IPS DF 4.7 (cell line): Measurements from ENCODE around the gene TEF.
A peak's percentile ranks its signal among the peaks of the same experiment; 100 is the strongest.
"Not testable (repeated sequence)": the region's sequence is repeated elsewhere in the genome, so short reads cannot be mapped to it uniquely, and the experiment has no call there.

ENCODE experiments used
- DNase-seq: peaks from one replicate; pipeline ENCODE4 v3.0.0-alpha.2; 2013; ENCODE audit warnings: low spot score; ENCODE audit errors: extremely low read depth

The TEF gene

DNA sequence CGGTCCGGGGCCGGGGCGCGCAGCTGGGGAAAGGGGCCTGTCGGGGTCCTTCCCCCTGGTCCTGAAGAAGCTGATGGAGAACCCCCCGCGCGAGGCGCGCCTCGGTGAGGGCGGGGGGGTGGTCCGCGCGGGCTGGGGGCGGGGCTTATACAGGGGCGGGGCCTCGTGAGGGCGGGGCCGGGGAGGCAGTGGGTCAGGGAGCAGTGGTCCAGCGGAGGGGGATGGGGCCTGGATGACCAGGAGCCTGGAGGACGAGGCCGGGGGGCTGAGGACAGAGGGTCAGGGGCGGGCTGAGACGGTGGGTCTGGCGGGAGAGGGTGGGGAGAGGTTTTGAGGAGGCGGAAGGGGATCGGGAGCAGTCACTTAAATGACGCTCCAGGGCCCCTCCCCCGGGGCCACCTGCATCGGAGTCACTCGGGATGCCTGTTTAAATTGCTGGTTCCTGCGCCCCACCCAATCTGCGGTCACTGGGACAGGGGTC lies 396 bp downstream of the TEF start:
- no peak for DNase-seq

DNA sequence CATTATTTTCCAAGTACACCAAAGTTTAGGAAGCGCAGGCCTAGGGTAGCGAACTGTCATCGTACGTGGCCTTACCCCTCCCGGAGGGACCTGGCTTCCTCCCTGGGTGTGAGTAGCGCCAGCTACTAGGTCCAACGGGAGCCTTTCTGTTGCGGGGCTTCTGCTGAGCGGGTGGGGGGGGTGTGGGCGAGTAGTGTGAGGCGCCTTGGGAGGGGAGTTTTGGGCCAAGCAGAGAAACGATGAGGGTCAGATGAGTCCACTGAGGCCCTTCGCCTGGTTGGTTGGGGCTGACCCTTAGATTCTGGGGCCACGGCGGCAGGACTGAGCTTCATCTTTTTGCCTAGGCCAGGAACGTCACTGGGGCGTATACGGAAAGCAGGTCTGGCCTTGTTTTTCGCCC lies 868 bp downstream of the TEF start:
- DNase-seq, result no peak

DNA sequence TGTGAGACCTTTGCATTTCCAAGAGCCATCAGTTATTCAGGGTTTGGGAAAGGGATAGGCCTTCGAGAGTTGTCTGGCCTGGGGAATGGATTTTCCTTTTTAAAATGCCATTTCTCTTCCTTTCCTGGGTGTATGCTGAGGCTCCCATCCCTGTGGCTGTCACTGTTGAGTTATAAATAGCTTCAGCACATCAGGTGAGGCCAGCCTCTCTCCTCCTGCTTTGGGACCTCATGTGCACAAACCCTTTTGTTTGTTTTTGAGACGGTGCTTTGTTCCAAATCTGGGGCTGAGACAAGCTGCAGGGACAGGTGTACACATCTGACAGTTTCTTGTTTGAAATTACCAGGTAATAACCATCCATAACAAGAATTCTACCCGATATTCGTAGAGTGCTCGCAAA lies 1.3 kb downstream of the TEF start:
- DNase-seq, result no peak

DNA sequence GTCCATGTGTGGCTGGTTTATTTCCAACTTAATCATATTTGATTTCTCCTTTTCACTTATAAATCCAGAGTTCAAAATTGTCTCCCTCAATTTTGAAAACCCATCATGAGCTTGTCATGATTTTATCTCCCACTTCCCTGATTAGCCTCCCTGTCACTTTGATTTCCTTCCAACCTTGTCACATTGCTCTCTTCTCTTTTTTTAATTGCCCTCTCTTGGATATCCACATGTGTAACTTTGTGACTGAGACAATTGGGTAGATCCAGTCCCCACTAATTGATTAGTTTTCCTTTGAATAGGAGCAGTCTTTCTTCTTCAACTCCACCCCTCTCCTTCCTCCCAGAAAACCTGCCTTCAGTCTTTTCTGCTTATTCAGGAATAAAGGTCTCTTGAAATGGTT lies 2.4 kb downstream of the TEF start:
- DNase-seq, result no peak

DNA sequence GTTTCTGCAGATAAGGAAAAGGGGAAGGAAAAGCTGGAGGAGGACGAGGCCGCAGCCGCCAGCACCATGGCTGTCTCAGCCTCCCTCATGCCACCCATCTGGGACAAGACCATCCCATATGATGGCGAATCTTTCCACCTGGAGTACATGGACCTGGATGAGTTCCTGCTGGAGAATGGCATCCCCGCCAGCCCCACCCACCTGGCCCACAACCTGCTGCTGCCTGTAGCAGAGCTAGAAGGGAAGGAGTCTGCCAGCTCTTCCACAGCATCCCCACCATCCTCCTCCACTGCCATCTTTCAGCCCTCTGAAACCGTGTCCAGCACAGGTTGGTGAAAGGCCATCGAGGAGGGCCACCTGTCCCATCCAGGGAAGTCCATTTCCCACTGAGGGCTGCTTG lies 5.6 kb downstream of the TEF start:
- DNase-seq, result no peak

DNA sequence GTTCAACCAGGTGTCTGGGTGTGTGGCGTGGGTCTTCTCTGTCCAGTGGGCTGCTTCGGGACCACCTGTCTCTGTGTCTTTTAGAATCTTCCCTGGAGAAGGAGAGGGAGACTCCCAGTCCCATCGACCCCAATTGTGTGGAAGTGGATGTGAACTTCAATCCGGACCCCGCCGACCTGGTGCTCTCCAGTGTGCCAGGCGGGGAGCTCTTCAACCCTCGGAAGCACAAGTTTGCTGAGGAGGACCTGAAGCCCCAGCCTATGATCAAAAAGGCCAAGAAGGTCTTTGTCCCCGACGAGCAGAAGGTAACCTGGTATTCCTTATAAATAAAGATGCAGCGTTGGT lies 12.2 kb downstream of the TEF start:
- DNase-seq, result no peak

DNA sequence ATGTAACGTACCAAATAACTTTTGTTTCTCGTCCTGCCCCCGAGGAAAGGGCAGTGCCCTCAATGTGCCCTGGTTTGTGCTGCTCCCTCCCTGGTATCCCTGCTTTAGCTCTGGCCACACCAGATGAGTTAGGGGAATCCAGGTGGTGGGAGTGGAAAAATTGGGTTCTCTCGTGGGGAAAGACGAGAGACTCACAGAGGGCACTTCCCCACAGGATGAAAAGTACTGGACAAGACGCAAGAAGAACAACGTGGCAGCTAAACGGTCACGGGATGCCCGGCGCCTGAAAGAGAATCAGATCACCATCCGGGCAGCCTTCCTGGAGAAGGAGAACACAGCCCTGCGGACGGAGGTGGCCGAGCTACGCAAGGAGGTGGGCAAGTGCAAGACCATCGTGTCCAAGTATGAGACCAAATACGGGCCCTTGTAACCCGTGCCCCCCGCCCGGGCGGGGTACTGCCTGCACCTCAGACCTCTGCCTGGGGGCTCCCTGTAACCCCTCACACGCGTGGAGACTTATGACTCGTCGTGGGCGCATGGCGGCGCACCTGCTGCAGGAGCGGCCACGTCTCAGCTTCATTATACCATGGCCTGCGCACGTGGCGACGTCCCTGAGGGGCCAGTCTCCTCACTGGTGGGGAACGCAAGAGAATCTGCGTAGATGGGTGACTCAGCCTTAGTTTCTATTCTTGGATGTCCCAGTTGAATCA lies 13.9 kb downstream of the TEF start:
- DNase-seq, result no peak

DNA sequence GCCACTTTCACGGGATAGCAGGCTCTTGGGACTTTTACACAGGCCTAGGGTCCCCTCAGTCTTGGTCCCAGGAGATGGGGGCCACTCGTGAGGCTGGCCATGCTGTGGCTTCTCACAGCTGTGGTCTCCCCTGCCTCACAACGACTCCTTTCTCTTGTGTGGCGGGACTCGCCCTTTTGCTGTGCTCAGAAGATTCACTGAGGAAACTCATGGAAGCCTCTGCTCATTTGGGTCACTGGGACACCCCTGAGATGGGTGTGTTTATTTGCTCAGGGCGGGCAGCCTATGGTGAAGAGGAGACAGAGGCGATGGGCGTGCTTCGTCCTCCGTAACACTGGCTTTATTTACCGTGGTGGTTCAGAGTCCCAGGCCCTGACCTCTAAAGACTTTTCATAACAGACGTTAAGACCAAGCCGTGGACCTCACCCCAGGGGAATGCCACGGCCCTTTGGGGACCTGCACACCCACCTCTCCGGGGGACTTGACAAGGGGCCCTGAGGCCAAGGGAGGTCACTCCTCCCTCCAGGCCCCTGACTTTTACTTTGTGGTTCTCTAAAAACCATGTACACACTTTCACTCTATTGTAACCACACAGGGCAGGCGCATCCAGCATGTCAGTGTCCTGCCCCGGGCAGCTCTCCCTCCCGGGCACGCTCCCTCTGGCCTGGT lies 15.5 kb downstream of the TEF start:
- DNase-seq, result no peak

DNA sequence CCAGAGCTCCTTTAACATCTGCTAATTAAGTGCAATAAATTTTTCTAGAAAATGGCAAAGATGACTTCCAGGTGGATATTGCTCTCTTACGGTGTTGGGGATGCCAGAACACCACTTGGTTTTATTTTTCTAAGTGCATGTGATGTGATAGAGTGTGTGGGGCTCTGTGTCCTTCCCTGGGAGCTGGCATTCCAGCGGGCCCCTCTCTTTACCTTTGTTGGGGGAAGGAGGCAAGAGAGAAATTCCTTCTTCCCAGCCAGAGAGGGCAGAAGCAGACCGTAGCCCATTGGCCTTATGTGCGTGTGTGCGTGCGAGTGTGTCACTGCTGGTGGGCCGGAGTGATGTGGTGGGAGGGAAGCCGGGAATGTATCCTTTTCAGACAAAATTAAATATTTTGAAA lies 17.2 kb downstream of the TEF start:
- no peak for DNase-seq

DNA sequence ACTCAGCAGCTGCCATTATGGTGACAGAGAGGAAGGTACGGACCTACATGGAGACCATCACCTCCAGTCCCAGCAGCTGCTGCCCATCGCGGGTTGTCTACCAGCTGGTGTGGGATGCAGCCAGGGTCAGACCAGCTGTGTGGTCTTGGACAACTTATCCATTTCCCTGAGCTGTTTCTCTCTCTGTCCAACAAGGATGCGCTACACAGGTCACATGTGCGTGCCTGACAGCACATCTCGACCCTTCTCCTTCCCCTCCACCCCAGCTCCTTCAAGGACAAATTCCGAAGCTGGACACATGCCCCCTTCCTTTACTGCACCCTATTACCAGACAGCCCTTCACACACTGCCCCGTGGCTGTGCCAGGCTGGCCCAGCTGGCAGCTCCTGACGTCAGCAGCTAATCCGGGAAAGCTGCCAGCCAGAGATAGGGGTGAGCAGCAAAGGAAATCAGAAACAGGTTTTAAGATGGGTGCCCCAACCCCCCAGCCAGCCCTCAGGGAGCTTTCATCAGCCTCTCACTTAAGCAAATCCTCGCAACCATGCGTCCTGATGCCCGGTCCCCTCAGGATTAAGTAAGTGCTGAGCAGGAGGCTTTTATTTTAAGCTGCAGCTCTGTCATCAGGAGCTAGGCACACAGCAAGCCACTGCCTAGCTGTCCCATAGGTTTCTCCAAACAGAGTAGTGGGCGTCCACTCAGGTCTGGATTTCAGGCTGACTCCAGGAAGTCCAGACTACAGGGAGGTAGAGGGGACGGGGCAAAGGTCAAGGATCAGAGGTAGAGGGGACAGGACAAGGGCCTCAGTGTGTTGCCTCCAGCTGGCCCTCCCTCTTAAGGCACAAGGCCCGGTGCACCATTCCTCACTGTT lies 20.3 kb downstream of the TEF start:
- no peak for DNase-seq

DNA sequence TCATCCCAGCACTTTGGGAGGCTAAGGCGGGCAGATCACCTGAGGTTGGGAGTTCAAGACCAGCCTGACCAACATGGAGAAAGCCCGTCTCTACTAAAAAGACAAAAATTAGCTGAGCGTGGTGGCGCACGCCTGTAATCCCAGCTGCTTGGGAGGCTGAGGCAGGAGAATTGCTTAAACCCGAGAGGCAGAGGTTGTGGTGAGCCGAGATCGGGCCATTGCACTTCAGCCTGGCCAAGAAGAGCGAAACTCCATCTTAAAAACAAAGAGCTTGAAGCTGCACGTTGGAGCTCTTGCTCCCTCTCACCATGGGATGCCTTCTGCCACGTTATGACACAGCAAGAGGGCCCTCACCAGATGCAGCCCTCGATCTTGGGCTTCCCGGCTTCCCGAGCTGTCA lies 21.1 kb downstream of the TEF start:
- DNase-seq, result not testable (repeated sequence)

DNA sequence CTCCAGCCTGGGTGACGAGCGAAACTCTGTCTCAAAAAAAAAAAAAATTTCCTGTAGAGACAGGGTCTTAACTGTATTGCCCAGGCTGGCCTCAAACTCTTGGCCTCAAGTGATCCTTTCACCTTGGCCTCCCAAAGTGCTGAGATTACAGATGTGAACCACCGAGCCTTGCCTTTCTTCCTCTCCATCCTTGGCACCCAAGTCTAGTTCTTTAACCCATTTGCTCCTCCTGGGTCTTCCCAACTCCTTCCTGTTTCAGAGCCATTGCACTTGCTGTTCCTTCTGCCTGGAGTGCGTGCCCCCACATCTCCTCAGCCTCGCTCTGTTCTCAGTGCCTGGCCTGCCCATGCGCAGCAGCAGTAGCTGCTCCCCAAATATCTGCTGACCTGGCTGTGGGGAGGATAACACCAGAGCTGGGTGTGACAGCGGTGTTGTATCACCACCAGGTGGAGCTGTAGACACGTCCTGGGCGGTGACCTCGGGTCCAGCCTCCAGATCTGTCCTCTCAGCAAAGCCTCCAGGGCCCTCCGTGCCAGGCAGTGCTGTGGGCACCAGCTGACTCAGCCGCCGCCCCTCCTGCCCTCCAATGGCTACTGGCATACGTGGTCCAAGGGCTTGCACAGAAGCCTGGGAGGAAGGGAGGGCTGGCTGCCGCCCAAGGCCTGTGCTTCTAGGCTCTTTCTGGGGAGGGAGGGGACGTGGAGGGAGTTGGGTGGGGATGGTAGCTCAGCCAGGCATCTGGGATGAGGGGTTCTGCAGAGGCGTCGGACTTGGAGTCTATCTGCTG lies 22.0 kb downstream of the TEF start:
- DNase-seq, result peak; percentile 81

DNA sequence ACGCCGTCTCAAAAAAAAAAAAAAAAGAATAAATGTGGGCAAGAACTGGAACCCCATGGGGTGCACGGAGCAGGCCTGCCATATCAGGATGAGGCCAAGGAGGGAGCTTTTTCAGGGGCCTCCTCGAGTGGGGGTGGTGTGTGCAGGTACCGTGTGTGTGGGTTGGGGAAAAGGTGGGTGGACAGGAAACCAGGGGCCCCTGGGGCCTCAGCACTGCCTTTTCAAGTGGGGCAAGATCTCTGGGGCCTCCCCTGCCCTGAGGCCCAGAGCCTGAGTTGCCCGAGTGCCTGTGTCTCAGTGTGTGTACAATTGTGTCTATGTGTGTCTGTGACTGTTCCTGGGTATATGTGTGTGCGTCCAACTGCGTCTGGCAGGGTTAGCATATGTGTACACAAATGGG lies 23.8 kb downstream of the TEF start:
- DNase-seq, result no peak

DNA sequence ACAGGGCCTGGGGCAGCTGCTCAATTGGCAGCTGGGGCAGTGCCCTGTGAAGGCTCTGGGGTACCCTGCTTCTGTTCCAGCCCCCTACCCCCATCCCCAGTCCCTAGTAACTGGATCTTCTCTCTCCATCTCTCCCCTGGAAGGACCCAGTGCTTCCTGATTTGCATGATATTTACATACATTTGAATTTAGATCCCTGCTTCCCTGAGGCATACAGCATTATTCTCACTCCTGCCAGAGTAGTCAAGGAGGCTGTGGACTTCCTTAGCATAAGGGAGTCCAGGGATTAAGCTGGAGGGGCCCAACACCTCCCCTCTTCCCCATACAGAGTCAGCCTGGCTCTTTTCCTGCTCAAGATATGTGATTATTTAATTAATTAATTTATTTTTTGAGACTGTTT lies 24.7 kb downstream of the TEF start:
- DNase-seq, result no peak

DNA sequence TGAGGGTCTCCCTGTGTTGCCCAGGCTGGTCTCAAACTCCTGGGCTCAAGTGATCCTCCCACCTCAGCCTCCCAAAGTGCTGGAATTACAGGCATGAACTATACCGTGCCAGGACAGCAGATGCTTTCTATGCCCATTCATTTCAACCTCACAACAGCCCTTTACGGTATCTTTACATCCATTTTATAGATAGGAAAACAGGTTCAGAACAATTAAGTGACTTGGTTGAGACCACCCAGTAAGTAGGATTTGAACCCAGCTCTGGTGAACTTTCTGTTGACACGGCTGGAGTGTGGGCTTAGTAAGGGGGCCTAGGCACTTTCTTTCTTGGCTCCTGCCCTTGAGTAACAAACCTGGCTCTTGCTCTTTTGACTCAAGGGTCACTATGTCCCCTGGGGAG lies 25.7 kb downstream of the TEF start:
- DNase-seq, result no peak

DNA sequence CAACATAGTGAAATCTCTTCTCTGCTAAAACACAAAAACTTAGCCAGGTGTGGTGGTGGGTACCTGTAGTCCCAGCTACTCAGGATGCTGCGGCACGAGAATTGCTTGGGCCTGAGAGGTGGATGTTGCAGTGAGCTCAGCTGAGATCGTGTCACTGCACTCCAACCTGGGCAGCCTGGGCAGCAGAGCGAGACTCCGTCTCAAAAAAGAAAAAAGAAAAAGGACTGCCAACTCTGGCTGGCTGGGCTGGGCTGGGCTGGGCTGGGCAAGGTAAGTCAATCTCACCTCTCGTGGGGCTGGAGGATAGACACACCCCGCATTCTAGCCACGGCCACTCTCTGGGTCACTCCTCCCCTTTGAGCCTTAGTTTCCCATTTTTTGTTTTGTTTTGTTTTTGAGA lies 26.9 kb downstream of the TEF start:
- DNase-seq, result no peak

DNA sequence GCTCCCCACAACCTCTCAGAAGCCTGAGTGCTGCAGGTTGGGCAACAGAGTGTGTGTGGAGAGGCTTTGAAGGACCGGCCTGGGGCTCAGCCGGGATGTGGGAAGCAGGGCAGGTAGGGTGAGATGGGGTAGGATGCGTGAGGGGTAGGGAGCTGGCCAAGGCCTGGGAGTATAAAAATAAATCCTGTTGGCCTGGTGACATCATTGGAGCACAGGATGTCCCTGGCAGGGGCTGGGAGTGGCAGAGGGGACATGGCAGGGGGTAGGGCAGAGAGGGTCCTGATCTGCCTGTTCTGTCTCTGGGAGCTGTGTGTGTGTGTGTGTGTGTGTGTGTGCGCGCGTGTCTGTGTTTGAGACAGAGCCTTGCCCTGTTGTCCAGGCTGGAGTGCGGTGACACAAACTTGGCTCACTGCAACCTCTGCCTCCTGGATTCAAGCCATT lies 28.6 kb downstream of the TEF start:
- DNase-seq, result no peak

DNA sequence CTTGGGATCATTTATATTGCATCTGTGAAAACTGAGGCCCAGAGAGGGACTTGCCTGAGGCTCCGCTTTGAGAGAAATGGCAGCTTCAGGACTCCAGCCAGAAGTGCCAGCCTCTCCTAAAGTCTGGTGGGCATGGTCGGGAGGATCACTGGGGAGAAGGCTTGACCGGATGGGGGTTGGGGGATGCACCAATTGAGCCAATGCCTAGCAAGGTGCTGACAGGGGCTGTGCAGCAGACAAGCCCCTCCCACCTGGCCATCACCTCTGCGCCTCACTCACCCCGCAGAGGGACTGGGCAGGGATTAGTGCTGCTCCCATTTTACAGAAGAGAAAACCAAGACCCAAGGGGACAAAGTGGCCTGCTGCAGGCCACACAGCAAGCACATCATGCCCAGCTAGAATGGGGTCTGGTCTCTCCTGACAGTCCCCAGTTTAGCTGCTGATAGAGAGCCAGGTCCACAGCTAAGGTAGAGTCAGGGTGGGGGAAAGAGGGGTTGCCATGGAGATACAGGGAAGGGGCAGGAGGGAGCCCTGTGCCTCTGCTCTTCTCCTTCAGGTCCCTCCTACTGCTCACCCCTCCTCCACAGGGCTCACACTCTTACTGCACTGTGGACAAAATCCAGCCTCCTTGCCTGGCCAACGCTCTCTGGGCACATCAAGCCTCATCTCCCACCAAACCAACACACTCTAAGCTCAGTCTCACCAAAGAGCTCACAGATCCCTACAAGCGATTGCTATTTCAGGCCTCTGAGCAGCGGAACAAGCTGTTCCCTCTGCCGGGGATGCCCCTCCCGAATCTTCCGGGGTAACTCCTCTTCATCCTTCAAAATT lies 29.5 kb downstream of the TEF start:
- no peak for DNase-seq

DNA sequence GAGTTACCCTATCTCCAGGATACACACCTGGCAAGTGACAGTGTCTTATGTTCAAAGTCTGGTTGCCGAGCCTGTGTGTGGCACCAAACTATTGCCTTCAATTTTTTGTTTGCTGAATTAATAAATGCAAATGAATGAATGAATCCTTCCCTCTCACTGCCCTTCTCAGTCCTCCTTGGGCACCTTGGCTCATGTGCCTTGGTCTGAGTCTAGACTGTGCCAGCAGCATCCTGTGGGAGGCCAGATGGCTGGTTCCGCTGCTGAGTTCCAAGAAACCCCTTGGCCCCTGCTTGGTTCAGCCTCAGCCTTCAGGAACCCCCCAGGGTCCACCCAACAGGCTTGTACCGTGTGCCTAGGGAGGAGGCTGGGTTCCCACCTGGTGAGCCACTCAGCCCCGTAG lies 33.8 kb downstream of the TEF start:
- no peak for DNase-seq

DNA sequence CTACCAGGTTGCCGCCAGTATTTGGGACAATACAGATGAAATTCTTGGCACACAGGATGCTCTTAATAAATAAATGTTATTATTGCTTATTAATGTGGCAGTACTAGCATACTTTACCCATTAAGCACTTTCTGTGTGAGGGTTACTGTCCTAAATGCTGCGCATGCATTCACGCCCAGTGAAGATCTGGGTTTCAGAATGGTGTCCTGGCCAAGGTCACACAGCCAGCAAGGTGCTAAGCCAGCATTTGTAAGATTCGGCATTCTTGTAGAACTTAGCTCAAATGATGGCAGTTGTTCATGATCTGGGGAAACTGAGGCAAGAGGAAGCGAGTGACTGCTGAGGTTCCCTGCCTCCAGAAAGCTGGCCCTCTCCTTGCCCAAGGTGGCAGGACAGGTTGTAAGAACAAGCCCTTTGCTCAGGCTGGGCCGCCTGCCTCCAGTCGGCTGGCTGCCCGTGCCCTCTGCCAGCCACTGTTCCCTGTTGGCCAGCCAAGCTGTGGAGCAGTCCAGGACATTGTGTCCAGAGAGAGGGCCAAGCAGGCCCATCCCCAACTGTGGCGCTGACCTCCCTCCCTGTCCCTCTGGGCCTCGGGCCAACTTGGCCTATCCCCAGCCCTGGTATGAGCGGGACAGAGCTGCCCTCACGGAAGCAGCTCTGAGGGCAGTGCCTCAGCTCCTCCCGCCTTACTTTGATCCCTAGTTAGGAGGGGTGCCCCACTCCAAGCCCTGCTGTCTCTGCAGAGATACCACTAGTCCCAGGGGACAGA lies 36.1 kb downstream of the TEF start:
- DNase-seq, result no peak
